ENCODE data around the gene SPATA16. TPM values are rescaled to one million over a fixed set of nuclear protein-coding genes. Genes with fewer than 3 reads are reported as not detected.
"Not testable (repeated sequence)": the region's sequence is repeated elsewhere in the genome, so short reads cannot be mapped to it uniquely, and the experiment has no call there.

SPATA16 gene
- total RNA-seq, 1 donor, result not detected

DNA sequence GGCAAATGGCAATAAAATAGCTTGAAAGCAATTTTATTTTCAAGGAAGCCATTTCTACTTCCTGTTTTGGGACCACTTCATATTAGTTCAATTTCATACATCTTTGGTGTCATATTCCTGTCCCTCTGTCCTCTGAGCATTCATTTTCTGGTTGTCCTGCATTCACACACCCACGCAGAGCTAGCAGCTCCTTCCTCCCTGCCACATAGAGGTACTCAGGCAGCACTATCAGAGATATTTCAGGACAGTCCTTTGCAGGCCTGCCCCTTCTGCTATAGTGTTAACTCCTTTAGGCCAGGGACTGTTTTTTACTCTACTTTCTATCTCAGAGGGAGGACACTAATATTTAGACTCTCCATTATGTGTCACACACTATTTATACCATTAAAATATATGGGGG, 258.5 kb downstream of the SPATA16 start:
- DNase-seq (ENCODE audit: low read depth), result no peak
- TF ChIP-seq, protein P1, sequence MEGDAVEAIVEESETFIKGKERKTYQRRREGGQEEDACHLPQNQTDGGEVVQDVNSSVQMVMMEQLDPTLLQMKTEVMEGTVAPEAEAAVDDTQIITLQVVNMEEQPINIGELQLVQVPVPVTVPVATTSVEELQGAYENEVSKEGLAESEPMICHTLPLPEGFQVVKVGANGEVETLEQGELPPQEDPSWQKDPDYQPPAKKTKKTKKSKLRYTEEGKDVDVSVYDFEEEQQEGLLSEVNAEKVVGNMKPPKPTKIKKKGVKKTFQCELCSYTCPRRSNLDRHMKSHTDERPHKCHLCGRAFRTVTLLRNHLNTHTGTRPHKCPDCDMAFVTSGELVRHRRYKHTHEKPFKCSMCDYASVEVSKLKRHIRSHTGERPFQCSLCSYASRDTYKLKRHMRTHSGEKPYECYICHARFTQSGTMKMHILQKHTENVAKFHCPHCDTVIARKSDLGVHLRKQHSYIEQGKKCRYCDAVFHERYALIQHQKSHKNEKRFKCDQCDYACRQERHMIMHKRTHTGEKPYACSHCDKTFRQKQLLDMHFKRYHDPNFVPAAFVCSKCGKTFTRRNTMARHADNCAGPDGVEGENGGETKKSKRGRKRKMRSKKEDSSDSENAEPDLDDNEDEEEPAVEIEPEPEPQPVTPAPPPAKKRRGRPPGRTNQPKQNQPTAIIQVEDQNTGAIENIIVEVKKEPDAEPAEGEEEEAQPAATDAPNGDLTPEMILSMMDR (IDR thresholded peaks at IDR 0.05; ENCODE audit: insufficient read depth, low read length), result no peak
- no peak overlapping the region for H3K4me3 ChIP-seq (ENCODE audit: low read depth, low read length)

DNA sequence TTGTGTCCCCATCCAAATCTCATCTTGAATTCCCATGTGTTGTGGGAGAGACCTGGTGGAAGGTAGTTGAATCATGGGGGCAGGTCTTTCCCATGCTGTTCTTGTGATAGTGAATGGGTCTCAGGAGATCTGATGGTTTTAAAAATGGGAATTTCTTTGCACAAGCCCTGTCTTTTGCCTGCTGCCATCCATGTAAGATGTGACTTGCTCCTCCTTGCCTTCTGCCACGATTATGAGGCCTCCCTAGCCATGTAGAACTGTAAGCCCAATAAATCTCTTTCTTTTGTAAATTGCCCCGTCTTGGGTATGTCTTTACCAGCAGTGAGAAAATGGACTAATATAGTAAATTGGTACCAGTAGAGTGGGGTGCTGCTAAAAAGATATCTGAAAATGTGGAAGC, 261.7 kb downstream of the SPATA16 start:
- not testable (repeated sequence) for DNase-seq (ENCODE audit: low read depth); H3K4me3 ChIP-seq (ENCODE audit: low read depth, low read length)

DNA sequence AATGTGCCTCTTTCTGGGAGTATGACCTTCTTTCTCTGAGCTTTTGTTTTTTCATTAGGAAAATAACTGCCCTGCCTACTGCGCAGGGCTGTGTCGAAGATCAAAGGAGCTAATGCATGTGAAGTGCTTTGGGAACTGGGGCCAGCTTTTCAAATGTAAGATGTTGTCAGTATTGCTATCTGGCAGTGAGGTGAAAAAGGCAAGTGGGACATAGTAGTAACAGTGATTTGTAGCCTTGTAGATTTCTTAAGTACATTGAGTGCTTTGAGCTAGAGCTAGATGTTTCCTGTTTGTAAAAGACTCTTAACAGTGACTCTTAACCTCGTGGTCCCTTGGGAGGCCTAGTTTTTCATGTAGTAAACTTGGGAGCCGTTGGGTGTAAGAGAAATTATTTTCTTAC, 264.0 kb downstream of the SPATA16 start:
- H3K4me3 ChIP-seq (ENCODE audit: low read depth, low read length), result no peak overlapping the region
- DNase-seq (ENCODE audit: low read depth), result no peak
- TF ChIP-seq, protein P1 (IDR thresholded peaks at IDR 0.05; ENCODE audit: insufficient read depth, low read length), result no peak

DNA sequence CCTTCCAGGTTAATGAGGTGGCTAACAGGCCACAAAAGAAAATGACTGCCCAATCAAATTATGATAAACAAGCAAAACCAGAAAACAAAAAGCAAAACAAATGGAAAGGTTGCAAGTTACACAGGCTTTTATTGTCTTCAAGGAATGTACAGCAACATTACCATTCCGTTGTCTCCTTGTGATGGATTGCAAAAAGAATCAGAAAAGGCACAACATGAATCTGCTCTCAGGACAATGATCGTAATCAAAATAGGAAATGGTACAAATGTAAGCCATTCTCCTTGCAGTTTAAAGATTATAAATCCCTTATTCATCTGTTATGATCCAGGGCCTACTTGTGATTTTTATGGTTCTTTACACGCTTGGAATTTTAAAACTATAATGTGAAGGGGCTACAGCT, 264.7 kb downstream of the SPATA16 start:
- no peak for DNase-seq (ENCODE audit: low read depth)
- no peak overlapping the region for H3K4me3 ChIP-seq (ENCODE audit: low read depth, low read length)
- TF ChIP-seq, protein P1 (IDR thresholded peaks at IDR 0.05; ENCODE audit: insufficient read depth, low read length), result no peak

DNA sequence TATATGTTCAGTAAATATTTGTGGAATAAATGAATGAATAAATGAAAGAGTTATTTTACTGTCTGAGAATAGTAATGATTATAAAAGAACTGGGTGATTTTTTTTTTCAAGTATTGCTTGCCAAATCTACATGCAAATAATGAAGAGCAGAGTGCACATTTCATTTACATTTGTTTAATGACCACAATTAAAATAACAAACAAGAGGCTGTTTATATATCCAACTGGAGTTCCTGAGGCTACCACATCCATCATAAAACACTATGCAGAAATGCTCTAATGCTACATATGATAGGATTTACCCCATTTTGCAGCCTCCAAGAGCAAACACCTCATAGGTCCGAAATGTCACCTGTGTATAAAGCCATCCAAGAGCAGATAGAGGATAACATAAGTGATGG, 266.0 kb downstream of the SPATA16 start:
- DNase-seq (ENCODE audit: low read depth), result no peak
- no peak overlapping the region for H3K4me3 ChIP-seq (ENCODE audit: low read depth, low read length)
- TF ChIP-seq, protein P1 (IDR thresholded peaks at IDR 0.05; ENCODE audit: insufficient read depth, low read length), result no peak

DNA sequence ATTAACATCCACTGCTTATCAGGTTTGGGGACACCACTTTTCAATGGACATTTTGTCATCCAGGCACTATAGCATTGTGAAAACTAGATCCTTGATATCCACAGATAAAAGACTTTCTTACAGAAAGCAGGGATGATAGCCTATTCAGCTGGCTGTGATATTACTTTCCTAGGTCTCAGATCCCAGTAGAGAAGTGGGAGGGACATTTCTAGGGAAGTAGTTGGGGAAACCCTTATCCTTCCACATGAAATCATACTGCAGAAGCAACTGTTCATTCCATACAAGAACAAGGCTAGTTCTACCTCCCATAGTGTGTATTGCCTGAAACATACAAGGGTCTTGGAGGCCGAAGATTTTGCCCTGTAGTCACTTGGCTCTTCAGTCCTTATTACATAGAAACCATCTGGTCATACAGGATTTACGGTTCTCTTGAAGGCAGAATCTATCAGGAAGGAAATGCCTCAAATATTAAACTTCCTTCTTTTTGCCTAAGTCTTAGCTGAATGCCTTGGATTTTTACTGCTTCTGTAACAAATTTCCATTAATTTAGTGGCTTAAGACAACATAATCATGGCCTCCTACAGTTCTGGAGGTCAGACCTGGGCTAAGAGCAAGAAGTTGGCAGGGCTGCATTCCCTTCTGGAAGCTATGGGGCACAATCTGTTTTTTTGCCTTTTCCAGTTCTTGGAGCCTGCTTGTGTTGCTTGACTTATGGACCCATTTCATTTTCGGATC, 271.1 kb downstream of the SPATA16 start:
- TF ChIP-seq, protein P1 (IDR thresholded peaks at IDR 0.05; ENCODE audit: insufficient read depth, low read length), result no peak
- no peak for DNase-seq (ENCODE audit: low read depth)
- H3K4me3 ChIP-seq (ENCODE audit: low read depth, low read length), result no peak overlapping the region

DNA sequence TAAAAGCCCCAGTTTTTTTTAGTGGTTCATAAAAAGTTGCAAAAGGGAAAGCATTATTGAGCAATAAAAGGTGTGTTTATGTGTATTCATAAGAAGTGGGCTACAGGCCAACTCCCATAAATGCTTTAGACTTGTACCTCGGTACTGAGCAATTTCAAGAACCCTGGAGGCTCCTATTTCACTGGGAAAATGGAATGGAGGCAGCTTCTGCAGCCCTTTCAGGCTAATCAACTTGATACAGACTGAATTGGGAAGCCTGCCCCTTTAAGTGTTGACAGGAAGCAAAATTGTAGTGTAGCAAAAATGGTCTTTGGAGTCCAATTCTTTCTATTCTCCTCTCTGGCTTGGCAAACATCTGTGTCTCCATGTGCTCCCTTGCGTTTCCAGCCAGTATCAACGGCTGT, 271.7 kb downstream of the SPATA16 start:
- no peak overlapping the region for H3K4me3 ChIP-seq (ENCODE audit: low read depth, low read length)
- TF ChIP-seq, protein P1 (IDR thresholded peaks at IDR 0.05; ENCODE audit: insufficient read depth, low read length), result no peak
- peak; percentile 77 for DNase-seq (ENCODE audit: low read depth)

Data from fibroblast of the aortic adventitia (primary cell).